Cardiac muscle cell (in vitro differentiated cells and primary cell): Measurements from ENCODE around the gene COMMD1. TPM values are rescaled to one million over a fixed set of nuclear protein-coding genes. Genes with fewer than 3 reads are reported as not detected.
A peak's percentile ranks its signal among the peaks of the same experiment; 100 is the strongest.

ENCODE experiments used
- DNase-seq, 2 donors: peaks; one replicate each; pipeline versions ENCODE4 v3.0.0 to v3.0.0-alpha.2; 2010 to 2017; ENCODE audit warnings: low read depth in 1 of 2, low spot score in 1 of 2
- H3K27ac ChIP-seq: fragments of 200-600 bp; sonication (generic); 2 replicates; pipeline ENCODE4 v1.5.1; 2016
- H3K27me3 ChIP-seq: fragments of 200-600 bp; sonication (generic); 2 replicates; pipeline ENCODE4 v1.6.0; 2016; ENCODE audit warnings: control low read depth
- H3K36me3 ChIP-seq: fragments of 200-600 bp; sonication (generic); 2 replicates; pipeline ENCODE4 v1.5.1; 2016; ENCODE audit warnings: control low read depth
- H3K4me1 ChIP-seq: fragments of 200-600 bp; sonication (generic); 2 replicates; pipeline ENCODE4 v1.8.1; 2017; ENCODE audit warnings: low read depth, mild to moderate bottlenecking, mixed run types
- H3K4me3 ChIP-seq: fragments of 200-600 bp; sonication (generic); 2 replicates; pipeline ENCODE4 v1.5.1; 2016; ENCODE audit warnings: mild to moderate bottlenecking
- H3K9me3 ChIP-seq: fragments of 200-600 bp; sonication (generic); 2 replicates; pipeline ENCODE4 v1.5.1; 2017; ENCODE audit warnings: low read depth, mild to moderate bottlenecking, control low read depth
- polyA plus RNA-seq: library from polyadenylated mRNA; unstranded; fragments of >200 nt; fragmentation: Nextera tagmentation; extraction: Ambion mirVana; gene quantifications from 2 replicates; pipeline ENCODE4 v1.2.1, GENCODE V29; 2016
- total RNA-seq: library from RNA; depleted of rRNA; stranded (reverse); fragments of >200 nt; gene quantifications from 2 replicates; pipeline ENCODE4 v1.2.3, GENCODE V29; 2016
- TF ChIP-seq, protein P1 (sequence below): IDR thresholded peaks from 2 replicates; pipeline ENCODE4 v1.5.1; 2012; ENCODE audit warnings: low read depth, mild to moderate bottlenecking, low read length

The COMMD1 gene
- total and polyA plus RNA-seq, 2 experiments from 2014 or later, result 36.1 to 94.0 TPM

DNA sequence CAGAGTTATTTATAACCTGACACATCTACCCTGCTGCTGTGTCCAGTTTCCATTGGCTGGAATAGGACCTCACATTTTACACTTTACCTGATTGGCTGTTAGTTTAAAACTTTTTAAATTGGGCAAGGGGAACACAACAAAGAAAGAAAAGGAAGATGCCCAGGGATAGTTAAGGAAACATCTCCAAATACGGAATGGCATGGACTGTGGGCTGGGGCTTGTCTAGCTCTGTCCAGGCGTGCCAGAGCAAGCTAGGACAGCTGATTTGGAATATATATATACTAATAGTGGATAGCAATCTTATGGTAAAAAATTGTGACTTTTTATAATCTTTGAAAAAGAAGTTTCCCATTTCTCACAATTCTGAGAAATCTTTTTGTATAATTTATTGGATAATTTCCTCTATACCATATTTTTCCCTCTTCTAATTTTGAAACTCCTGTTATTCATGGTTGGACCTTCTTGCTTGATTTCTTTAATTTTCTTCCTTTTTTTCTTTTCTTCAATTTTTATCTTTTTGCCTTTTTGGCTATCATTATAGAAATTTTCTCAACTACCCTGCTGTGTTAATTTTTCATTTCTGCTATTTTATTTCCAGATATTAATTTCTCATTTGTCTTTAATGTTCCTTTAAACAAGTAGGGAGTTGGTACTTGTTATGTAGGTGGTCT is 55.9 kb downstream of the COMMD1 start:
- no peak overlapping the region for H3K4me3 ChIP-seq
- no peaks in the 10 kb centered on the region for H3K4me1 ChIP-seq
- no peak overlapping the region for H3K27ac ChIP-seq
- H3K9me3 ChIP-seq, result no peaks in the 10 kb centered on the region
- H3K36me3 ChIP-seq, result no peaks in the 10 kb centered on the region
- DNase-seq, result no peak
- TF ChIP-seq, protein P1, sequence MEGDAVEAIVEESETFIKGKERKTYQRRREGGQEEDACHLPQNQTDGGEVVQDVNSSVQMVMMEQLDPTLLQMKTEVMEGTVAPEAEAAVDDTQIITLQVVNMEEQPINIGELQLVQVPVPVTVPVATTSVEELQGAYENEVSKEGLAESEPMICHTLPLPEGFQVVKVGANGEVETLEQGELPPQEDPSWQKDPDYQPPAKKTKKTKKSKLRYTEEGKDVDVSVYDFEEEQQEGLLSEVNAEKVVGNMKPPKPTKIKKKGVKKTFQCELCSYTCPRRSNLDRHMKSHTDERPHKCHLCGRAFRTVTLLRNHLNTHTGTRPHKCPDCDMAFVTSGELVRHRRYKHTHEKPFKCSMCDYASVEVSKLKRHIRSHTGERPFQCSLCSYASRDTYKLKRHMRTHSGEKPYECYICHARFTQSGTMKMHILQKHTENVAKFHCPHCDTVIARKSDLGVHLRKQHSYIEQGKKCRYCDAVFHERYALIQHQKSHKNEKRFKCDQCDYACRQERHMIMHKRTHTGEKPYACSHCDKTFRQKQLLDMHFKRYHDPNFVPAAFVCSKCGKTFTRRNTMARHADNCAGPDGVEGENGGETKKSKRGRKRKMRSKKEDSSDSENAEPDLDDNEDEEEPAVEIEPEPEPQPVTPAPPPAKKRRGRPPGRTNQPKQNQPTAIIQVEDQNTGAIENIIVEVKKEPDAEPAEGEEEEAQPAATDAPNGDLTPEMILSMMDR, result no peak
- no peaks in the 10 kb centered on the region for H3K27me3 ChIP-seq

DNA sequence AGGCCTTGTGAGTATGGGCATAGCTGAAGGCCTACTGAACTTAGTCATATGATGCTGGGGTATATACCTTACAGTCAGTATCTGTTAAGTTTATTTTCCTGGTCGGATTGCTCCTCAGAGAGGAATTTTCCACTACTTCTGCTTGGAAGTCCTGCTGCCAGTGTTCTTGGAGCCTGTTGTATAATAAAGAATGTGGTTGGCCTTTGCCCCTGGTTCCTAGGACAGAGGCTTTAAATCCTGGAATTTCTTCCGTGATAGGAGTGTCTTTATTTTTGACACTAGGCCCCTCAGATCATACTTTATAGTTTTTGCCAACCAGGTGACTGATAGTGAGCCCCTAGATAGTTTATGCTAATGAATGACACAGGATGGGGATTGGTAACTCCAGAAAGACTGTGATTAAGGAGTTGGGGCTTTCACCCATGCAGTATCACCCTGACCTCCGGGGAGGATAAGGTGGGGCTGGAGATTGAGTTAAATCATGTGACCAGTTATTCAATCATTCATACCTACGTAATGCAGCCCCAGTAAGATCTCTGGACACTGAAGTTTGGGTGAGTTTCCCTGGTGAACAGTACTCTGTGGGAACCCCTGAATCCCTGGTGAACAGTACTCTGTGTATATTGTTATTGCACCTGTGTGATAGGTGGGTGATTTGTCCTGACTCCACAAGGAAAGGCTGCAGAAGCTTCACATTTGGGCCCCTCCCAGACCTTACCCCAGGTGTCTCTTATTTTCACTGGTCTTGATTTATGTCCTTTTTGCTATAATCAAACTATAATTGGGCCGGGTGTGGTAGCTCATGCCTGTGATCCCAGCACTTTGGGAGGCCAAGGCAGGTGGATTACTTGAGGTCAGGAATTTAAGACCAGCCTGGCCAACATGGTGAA is 56.9 kb downstream of the COMMD1 start:
- Histone ChIP-seq H3K4me1 (peaks cover 6% of the 10 kb centered on the region), H3K9me3 (no peaks in the 10 kb centered on the region), H3K27me3 (no peaks in the 10 kb centered on the region), H3K27ac (peak overlapping the region; percentile 36), H3K4me3 (no peak overlapping the region), H3K36me3 (no peaks in the 10 kb centered on the region)
- TF ChIP-seq, protein P1, result no peak
- DNase-seq, result no peak

DNA sequence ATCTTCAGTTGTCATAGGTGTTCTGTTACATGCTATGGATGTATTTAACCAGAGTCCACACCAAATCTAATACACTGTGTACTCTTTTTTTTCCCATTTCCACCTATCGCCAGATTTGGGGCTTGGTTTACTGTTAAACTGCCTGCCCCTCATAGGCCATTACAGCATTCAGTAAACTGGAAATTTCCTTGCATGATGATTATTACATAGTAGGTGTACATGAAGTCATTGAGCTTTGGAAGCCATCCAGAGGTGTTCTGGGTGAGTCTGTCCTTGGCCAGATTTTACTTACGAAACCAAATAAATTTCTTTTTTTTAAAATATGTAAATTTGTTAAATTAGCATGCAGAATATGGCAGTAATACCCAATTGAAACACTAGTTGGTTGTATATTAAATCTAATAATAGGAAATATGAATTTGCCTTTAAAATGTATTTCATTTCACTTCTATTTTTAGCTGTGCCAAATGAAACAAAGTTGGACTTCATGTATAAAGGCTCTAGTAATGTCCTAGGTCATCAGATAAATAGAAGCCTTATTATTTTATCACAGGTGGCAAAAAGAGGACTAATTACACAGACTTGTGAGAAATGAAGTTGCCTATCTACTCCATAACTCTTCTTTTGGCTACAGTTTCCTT is 60.7 kb downstream of the COMMD1 start:
- Histone ChIP-seq H3K27ac (no peak overlapping the region), H3K36me3 (no peaks in the 10 kb centered on the region), H3K9me3 (no peaks in the 10 kb centered on the region), H3K4me3 (no peak overlapping the region), H3K27me3 (no peaks in the 10 kb centered on the region), H3K4me1 (peaks cover 12% of the 10 kb centered on the region)
- TF ChIP-seq, protein P1, result no peak
- no peak for DNase-seq

DNA sequence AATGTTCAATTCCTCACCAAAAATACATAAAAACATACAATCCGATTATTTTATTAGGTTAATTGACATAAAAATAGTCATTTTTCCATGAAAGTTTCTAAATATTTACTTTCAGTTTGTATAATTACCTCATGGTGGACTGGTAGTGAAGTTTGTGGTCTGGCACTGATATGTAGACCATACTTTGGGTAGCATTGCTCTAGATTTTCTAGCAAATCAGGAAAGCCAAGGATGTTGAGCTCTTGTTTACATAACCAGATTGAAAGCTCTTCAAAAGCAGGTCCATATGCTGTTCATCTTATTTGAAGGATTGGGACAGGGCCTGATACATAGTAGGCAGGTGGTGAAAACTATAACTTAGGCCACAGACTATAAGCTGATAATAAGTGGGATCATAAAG is 61.8 kb downstream of the COMMD1 start:
- no peaks in the 10 kb centered on the region for H3K36me3 ChIP-seq
- H3K4me3 ChIP-seq, result no peak overlapping the region
- no peaks in the 10 kb centered on the region for H3K27me3 ChIP-seq
- peaks cover 14% of the 10 kb centered on the region for H3K4me1 ChIP-seq
- no peaks in the 10 kb centered on the region for H3K9me3 ChIP-seq
- DNase-seq, result peak in 1 of 2 donors; percentile 22
- no peak overlapping the region for H3K27ac ChIP-seq
- TF ChIP-seq, protein P1, result no peak

DNA sequence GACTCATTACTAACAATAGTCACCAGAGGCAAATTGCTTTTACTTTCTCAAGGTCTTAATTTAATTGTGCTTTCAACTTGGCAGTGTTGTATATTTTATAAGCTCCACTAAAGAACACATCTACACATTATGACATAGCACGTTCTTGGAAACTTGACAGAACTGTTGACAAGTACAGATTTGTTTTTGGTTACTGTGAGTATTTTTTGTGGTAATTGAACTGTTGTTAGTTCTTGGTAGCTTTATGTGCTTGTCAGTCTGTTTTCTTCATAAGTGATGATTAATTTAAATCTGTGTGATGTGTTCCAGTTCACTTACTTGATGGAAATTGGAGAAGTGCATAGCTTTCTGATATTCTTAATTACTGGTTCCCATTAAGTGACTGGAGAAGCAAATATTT is 63.9 kb downstream of the COMMD1 start:
- TF ChIP-seq, protein P1, result no peak
- DNase-seq, result peak in 1 of 2 donors; percentile 38
- Histone ChIP-seq H3K27ac (no peak overlapping the region), H3K4me3 (no peak overlapping the region), H3K36me3 (no peaks in the 10 kb centered on the region), H3K9me3 (no peaks in the 10 kb centered on the region), H3K27me3 (no peaks in the 10 kb centered on the region), H3K4me1 (peaks cover 14% of the 10 kb centered on the region)
